ENCODE results near the gene DCUN1D2.

Gene DCUN1D2

DNA sequence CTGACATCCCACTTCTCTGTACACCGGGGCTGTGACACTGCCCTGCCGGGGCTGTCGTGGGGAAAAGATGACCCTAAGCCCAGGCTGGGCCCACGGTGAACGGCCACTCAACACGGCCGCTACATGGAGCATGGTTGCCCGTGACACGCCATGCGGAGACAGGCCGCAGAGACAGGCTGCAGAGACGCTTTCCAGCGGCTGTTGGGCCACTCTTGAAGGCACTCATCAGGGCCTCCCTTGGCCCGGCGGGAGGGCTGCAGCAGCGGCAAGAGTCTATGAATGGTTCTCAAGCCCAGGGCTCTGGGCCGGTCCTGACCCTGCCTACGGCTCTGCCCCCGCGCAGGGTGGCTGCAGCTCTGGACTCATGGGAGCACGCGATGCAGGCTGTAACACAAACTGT lies 59.3 kb downstream of the DCUN1D2 start:
- Histone ChIP-seq H3K27me3 (ENCODE audit: low read depth) (no peaks in the 10 kb centered on the region), H3K4me3 (no peak overlapping the region), H3K36me3 (replicated peaks) (no peaks in the 10 kb centered on the region), H3K9me3 (no peaks in the 10 kb centered on the region), H3K4me1 (no peaks in the 10 kb centered on the region)
- no peak for DNase-seq (ENCODE audit: low spot score in 2 of 2)
- in situ Hi-C loops (cut with MboI; ENCODE audit: low sequenced_read_pairs): no loop called here

DNA sequence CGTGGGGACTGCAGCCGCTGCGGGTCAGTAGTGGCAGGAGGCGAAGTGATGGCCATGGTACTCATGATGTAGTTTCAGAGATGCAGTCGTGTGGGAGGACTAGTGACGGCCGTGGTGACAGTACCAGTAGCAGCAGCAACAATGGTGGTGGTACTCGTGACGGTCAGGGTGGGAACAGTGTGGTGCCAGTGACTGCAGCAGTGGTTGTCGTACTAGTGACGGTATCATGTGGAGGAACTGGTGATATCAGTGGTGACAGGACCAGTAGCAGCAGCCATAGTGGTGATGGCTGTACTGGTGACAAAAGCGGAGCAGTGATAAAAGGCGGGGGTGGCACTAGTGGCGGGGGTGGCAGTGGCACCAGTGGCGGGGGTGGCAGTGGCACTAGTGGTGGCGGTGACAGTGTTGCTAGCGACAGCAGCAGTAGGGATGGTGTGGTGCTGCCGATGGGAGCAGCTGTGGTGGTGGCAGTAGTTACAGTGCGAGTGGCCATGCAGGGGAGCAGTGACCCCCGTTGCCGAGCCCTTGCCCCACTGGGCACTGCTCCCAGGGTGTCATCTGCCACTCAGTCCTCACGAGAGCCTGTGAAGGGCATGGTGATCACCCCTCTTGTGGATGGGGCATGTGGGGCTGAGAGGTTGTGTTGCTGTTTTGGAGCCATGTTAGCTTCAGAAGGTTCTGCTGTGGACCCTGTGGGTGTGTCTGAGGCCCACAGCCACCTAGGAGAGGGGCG lies 60.0 kb downstream of the DCUN1D2 start:
- in situ Hi-C loops (cut with MboI; ENCODE audit: low sequenced_read_pairs): no loop called here
- Histone ChIP-seq H3K36me3 (replicated peaks) (no peaks in the 10 kb centered on the region), H3K9me3 (no peaks in the 10 kb centered on the region), H3K4me1 (no peaks in the 10 kb centered on the region), H3K27me3 (ENCODE audit: low read depth) (no peaks in the 10 kb centered on the region), H3K4me3 (no peak overlapping the region)
- DNase-seq (ENCODE audit: low spot score in 2 of 2): no peak

DNA sequence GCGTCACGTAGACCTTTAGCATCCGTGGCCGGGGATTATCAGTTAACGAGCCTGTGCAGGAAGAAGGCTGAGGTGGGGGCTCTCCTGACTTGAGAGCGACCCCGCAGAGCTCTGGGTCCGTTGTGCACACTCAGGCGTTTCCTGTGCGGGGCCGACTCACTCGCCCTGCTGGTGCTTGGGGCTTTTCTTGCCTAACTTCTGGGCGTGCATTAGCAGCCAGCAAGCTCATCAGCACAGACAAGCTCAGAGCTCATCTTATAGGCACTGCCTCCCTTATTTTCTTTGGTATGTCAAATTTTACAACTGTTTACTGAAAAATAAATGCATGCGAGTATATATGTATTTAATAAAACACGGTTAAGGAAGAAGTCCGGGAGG lies 60.9 kb downstream of the DCUN1D2 start:
- no peak for DNase-seq (ENCODE audit: low spot score in 2 of 2)
- Histone ChIP-seq H3K27me3 (ENCODE audit: low read depth) (no peaks in the 10 kb centered on the region), H3K36me3 (replicated peaks) (no peaks in the 10 kb centered on the region), H3K9me3 (no peaks in the 10 kb centered on the region), H3K4me3 (no peak overlapping the region), H3K4me1 (no peaks in the 10 kb centered on the region)
- in situ Hi-C loops (cut with MboI; ENCODE audit: low sequenced_read_pairs): no loop called here

DNA sequence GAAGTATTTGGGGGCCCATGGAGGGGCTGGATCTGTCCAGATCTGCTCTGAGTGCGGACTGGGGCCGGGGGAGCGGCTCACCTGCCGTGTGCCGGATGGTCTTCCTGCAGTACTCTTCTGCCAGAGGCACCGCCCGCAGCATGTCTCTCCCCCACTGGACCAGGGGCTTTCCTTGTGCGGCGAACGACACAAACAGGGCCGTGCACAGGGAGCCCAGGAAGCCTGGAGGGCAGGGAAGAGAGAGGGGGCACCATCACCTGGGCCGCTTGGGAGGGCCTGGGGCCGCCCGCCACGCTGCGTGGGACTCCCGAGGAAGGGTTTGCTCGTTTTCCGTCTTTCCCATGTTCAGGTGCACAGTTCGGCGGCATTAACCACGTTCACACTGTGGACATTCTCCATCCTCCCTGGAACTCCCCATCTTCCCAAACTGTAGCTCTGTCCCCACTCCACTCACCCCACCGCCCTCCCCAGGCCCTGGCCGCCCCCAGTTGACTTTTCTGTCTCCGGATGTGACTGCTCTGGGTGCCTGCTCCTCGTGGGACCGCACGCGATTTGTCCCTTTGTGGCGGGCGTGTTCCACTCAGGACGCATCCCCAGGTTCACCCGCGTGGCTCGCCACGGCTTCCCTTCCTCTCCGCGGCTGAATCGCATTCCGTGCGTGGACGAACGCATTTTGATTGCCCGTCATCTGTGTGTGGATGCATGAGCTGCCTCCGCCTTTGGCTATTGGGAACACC lies 61.5 kb downstream of the DCUN1D2 start:
- Histone ChIP-seq H3K4me3 (no peak overlapping the region), H3K4me1 (no peaks in the 10 kb centered on the region), H3K36me3 (replicated peaks) (no peaks in the 10 kb centered on the region), H3K9me3 (no peaks in the 10 kb centered on the region), H3K27me3 (ENCODE audit: low read depth) (no peaks in the 10 kb centered on the region)
- in situ Hi-C loops (cut with MboI; ENCODE audit: low sequenced_read_pairs): no loop called here
- no peak for DNase-seq (ENCODE audit: low spot score in 2 of 2)

DNA sequence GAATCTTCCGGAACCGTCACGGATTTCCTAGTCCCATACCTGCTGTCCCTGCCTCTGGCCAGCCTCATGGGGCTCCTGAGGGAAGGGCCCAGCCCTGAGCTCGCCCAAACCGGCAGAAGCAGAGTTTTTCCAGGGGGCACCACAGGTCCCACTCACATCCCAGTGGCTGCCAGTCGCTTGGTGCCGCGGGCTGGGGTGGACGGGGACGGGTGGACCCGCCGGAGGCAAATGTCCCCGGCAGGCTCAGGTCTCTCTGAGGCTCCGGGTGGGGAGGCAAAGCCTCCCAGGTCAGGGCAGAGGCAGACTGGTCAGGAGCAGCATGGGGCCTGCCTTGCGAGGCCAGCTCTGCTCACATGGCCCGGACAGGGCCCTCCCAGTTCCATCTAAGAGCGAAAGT lies 62.0 kb downstream of the DCUN1D2 start:
- Histone ChIP-seq H3K4me1 (no peaks in the 10 kb centered on the region), H3K27me3 (ENCODE audit: low read depth) (no peaks in the 10 kb centered on the region), H3K4me3 (no peak overlapping the region), H3K9me3 (no peaks in the 10 kb centered on the region), H3K36me3 (replicated peaks) (no peaks in the 10 kb centered on the region)
- no peak for DNase-seq (ENCODE audit: low spot score in 2 of 2)
- in situ Hi-C loops (cut with MboI; ENCODE audit: low sequenced_read_pairs): no loop called here

DNA sequence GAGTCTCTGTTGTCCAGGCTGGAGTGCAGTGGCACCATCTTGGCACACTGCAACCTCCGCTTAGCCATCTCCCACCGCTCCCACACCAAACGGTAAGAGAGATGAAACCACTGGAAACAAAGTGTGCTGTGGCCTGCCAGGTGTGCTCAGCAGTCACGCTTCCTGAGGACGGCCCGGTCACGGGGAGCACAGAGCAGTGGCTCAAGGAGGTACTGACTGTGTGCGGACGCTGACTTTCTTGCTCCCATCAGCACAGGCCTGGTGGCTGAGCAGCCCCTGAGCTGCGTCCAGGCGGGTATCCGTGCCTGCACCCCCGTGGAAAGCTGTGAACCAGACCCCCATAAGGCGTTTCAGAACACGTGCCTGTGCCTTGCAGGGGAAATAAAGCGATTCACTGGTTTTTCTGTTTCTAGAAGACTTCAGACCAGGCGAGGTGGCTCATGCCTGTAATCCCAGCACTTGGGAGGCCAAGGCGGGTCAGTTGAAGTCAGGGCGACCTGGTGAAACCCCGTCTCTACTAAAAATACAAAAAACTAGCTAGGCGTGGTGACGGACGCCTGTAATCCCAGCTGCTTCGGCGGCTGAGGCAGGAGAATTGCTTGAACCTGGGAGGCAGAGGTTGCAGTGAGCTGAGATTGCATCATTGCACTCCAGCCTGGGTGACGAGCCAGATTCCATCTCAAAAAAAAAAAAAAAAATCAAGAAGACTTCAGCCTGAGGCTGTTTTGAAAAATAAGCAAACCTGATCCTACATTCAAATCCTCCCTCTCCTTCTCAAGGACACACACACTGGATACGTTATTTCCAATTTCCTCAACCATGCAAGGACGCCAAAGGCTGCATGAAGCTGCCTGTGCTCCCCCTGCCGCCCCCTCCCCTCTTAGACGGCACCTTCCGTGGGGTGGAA lies 62.7 kb downstream of the DCUN1D2 start:
- Histone ChIP-seq H3K27me3 (ENCODE audit: low read depth) (no peaks in the 10 kb centered on the region), H3K9me3 (no peaks in the 10 kb centered on the region), H3K4me1 (no peaks in the 10 kb centered on the region), H3K36me3 (replicated peaks) (no peaks in the 10 kb centered on the region), H3K4me3 (no peak overlapping the region)
- in situ Hi-C loops (cut with MboI; ENCODE audit: low sequenced_read_pairs): no loop called here
- no peak for DNase-seq (ENCODE audit: low spot score in 2 of 2)

DNA sequence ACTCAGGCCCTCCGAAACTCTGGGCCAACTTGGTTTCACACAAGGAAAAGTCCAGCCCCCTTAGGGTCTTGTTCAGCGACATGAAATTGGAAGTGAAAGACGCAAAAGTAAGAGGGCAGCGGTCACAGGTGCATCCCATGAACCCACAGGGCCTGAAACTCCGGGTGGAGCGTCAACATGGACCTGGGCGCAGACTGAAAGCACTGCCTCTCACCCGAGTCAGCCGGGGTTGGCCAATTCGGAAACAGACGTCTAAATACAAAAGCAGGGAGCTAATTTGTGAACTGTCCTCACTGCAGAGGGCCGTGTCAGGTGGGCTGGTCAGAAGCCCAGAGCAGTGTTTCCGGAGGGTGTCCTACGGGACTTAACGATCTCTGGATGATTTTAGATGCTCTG lies 63.9 kb downstream of the DCUN1D2 start:
- no peak overlapping the region for H3K4me3 ChIP-seq
- in situ Hi-C loops (cut with MboI; ENCODE audit: low sequenced_read_pairs): no loop called here
- no peaks in the 10 kb centered on the region for H3K36me3 ChIP-seq (replicated peaks)
- no peaks in the 10 kb centered on the region for H3K4me1 ChIP-seq
- DNase-seq (ENCODE audit: low spot score in 2 of 2): no peak
- no peaks in the 10 kb centered on the region for H3K9me3 ChIP-seq
- no peaks in the 10 kb centered on the region for H3K27me3 ChIP-seq (ENCODE audit: low read depth)

DNA sequence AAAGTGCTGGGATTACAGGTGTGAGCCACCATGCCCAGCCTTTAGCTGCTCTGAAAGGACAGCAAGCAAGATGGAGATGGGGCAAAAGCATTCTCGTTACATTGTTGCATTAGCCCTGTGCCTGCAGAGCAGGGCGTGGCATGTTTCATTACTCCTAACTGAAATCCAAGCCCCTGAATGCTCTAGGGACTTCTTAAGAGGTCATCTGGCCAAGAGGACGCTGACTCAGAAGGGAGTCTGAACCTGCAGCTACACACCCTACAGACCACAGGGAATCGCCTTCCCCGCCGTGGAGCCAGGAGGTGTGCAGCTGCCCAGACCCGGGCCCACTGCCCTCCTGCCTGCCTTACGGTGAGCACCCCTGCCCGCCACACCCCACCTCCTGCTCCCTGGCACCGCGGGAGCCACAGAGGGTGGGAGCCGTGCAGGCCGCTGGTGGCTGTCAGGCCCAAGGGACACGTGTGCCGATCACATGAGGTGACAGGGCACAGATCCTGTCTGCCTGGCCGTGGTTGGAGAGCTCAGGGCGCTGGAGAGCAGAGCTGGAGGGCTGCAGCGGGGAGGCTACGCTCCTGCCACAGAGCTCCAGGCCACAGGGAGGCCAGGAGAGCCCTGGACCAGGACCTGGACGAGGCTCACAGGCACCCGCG lies 64.4 kb downstream of the DCUN1D2 start:
- Histone ChIP-seq H3K9me3 (no peaks in the 10 kb centered on the region), H3K4me3 (no peak overlapping the region), H3K4me1 (no peaks in the 10 kb centered on the region), H3K27me3 (ENCODE audit: low read depth) (no peaks in the 10 kb centered on the region), H3K36me3 (replicated peaks) (no peaks in the 10 kb centered on the region)
- in situ Hi-C loops (cut with MboI; ENCODE audit: low sequenced_read_pairs): no loop called here
- DNase-seq (ENCODE audit: low spot score in 2 of 2): no peak

DNA sequence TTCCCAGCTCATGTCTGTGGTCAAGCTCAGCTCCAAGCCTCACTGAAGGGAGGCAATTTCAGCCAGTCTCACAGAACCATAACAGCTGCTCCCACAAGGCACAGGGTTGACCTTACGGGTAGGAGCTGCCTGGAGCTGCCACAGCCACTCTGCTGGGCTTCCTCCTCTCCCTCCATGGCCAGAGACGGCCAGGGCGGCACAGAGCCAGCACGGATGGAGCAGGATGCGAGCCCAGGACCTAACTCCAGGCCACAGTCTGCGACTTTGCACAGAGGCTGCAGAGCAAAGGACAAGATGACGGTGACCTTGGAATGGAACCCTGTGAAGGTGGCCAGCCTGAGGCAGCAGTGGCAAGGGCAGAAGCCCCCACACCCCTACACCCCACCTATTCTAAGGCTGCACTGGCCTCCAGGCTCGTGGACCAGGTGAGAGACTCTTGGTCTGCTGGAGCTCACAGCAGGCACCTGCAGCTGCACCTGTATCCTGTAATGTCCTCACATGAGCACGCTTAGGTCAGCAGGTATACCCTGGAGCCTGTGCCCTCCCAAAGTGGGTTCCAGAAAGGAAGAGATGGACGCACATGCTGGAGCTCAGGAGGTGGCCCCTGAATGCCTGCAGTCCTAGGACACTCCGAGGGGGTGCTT lies 66.9 kb downstream of the DCUN1D2 start:
- H3K27me3 ChIP-seq (ENCODE audit: low read depth): no peaks in the 10 kb centered on the region
- in situ Hi-C loops (cut with MboI; ENCODE audit: low sequenced_read_pairs): no loop called here
- no peak overlapping the region for H3K4me3 ChIP-seq
- H3K4me1 ChIP-seq: no peaks in the 10 kb centered on the region
- DNase-seq (ENCODE audit: low spot score in 2 of 2): no peak
- no peaks in the 10 kb centered on the region for H3K9me3 ChIP-seq
- H3K36me3 ChIP-seq (replicated peaks): no peaks in the 10 kb centered on the region

DNA sequence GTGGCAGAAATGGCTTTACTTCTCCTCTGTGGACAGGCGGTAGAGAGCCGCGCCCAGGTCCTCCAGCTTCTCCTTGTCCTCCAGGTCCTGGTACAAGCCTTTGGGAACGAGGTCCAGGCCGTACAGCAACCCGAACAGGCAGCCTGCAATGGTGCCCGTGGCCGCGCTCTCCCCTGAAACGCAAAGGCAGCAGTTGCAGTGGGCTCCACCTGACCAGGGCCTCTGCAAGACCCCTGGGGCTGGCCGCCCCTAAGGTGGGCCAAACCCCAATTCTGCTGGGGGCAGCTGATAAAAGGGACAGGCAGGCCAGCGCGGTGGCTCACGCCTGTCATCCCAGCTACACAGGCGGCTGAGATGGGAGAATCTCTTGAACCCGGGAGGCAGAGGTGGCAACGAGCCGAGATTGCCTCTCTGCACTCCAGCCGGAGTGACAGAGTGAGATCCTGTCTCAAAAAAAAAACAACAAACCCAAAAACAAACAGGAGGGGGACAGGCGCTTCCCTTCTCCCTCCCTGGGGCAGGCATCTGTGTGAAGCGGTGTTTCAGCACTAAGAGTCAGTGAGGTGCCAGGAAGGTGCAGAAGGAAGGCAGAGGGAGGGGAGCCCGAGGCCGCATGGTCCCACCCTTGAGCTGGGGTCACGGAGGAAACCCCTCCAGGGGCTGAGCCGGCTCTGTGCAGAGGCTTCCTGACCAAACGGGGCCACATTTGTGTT lies 67.5 kb downstream of the DCUN1D2 start:
- Histone ChIP-seq H3K36me3 (replicated peaks) (no peaks in the 10 kb centered on the region), H3K4me1 (no peaks in the 10 kb centered on the region), H3K9me3 (no peaks in the 10 kb centered on the region), H3K4me3 (no peak overlapping the region), H3K27me3 (ENCODE audit: low read depth) (no peaks in the 10 kb centered on the region; the same call in 1 of the 2 replicates)
- in situ Hi-C loops (cut with MboI; ENCODE audit: low sequenced_read_pairs): no loop called here
- DNase-seq (ENCODE audit: low spot score in 2 of 2): no peak

DNA sequence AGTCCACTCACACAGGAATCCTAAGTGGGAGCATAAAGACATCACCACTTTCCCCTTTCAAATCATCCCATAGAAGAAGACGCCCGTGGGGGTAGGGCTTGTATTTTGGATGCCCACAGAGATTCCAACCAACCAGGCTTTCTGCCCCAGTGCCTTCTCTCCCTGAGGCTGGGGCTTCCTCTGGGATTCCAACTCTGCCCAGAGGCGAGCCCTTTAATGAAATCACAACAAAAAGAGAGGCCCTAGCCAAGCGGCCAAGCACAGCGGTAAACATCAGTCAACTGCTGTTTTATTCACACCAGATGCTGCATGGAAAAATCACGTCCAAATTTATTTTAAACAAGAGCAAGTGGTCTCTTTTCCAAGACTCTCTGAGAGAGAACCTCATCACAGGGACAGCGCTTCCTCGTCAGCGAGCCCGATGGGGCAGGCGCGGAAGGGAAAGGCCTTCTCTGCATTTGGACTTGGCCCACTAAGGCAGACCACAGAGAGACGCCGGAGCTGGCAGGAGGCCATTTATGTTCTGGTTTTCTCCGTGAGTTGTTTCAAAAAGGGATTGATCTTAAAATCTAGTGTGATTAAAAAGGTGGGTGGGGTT lies 68.7 kb downstream of the DCUN1D2 start:
- Histone ChIP-seq H3K27me3 (ENCODE audit: low read depth) (peaks cover 8% of the 10 kb centered on the region), H3K9me3 (no peaks in the 10 kb centered on the region), H3K36me3 (replicated peaks) (no peaks in the 10 kb centered on the region), H3K4me3 (no peak overlapping the region), H3K4me1 (no peaks in the 10 kb centered on the region)
- DNase-seq (ENCODE audit: low spot score in 2 of 2): no peak
- in situ Hi-C loops (cut with MboI; ENCODE audit: low sequenced_read_pairs): no loop called here

DNA sequence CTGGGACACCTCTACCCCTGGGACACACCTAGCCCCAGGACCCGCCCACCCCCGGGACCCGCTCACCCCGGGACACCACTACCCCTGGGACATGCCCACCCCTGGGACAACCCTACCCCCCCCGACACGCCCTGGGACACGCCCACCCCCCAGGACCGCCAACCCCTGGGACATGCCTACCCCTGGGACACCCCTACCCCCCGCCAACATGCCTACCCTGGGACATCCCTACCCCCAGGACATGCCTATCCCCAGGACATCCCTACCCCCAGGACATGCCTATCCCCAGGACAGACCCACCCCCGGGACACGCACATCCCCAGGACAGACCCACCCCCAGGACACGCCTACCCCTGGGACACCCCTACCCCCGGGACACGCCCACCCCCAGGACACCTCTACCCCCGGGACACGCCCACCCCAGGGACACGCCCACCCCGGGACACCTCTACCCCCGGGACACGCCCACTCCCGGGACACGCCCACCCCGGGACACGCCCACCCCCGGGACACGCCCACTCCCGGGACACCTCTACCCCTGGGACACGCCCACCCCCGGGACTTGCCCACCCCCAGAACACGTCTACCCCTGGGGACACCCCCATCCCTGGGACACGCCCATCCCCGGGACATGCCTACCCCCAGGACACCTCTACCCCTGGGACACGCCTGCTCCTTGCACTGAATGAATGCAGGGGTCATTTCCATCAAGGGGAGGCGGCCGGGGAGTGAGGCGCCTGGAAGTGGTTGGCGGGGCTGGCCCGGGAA lies 69.5 kb downstream of the DCUN1D2 start:
- Histone ChIP-seq H3K36me3 (replicated peaks) (no peaks in the 10 kb centered on the region), H3K4me3 (no peak overlapping the region), H3K4me1 (no peaks in the 10 kb centered on the region), H3K9me3 (no peaks in the 10 kb centered on the region), H3K27me3 (ENCODE audit: low read depth) (peaks cover 8% of the 10 kb centered on the region)
- in situ Hi-C loops (cut with MboI; ENCODE audit: low sequenced_read_pairs): no loop called here
- DNase-seq (ENCODE audit: low spot score in 2 of 2): no peak
